CD14-positive monocyte (primary cell): ENCODE results near the gene SLC22A1. TPM values are rescaled to one million over a fixed set of nuclear protein-coding genes. Genes with fewer than 3 reads are reported as not detected.

Source experiments
- DNase-seq, 3 donors: peaks; one replicate each; pipeline ENCODE4 v3.0.0-alpha.2; 2011 to 2022
- H2AFZ ChIP-seq: 2 replicates; pipeline ENCODE4 v1.6.0; 2012; ENCODE audit warnings: mild to moderate bottlenecking, low read depth, low read length, inconsistent platforms; ENCODE audit not compliant: insufficient read depth, poor library complexity, severe bottlenecking
- H3K27ac ChIP-seq, 2 donors: 1 replicate in 1 of 2; 2 replicates in 1 of 2; pipeline ENCODE4 v1.5.1; 2012 to 2013; ENCODE audit warnings: low read length in 2 of 2, control low read depth in 1 of 2, inconsistent platforms in 1 of 2, low read depth in 1 of 2, mild to moderate bottlenecking in 1 of 2
- H3K27me3 ChIP-seq, 2 donors: one replicate each; pipeline versions ENCODE4 v1.6.0 to v1.6.1; 2011 to 2013; ENCODE audit warnings: low read length in 2 of 2; ENCODE audit not compliant: control insufficient read depth in 2 of 2, insufficient read depth in 2 of 2
- H3K36me3 ChIP-seq, 2 donors: replicated peaks in 1 of 2; 1 replicate in 1 of 2; 2 replicates in 1 of 2; pipeline versions ENCODE4 v1.5.1 to v1.6.1; 2012 to 2013; ENCODE audit warnings: low read length in 2 of 2, control low read depth in 1 of 2, inconsistent platforms in 1 of 2, mild to moderate bottlenecking in 1 of 2; ENCODE audit not compliant: insufficient read depth in 2 of 2, control insufficient read depth in 1 of 2
- H3K4me1 ChIP-seq, 2 donors: 1 replicate in 1 of 2; 2 replicates in 1 of 2; pipeline versions ENCODE4 v1.5.1 to v1.6.1; 2012 to 2013; ENCODE audit warnings: low read length in 2 of 2, control low read depth in 1 of 2, inconsistent platforms in 1 of 2, mild to moderate bottlenecking in 1 of 2, moderate library complexity in 1 of 2; ENCODE audit not compliant: insufficient read depth in 2 of 2, control insufficient read depth in 1 of 2
- H3K4me2 ChIP-seq: replicated peaks from 2 replicates; pipeline ENCODE3; 2012; ENCODE audit warnings: low read length, moderate library complexity, mild to moderate bottlenecking; ENCODE audit not compliant: poor library complexity, severe bottlenecking; ENCODE audit errors: extremely low read depth
- H3K4me3 ChIP-seq, 3 experiments: fragments of 200-600 bp in 1 of 3; sonication (generic) in 1 of 3; replicated peaks in 1 of 3; 1 replicate in 2 of 3; 2 replicates in 1 of 3; pipeline ENCODE4 v1.5.1; 2011 to 2013; ENCODE audit warnings: low read length in 3 of 3, mild to moderate bottlenecking in 3 of 3, control low read depth in 2 of 3, low read depth in 2 of 3, inconsistent platforms in 1 of 3, moderate library complexity in 1 of 3
- H3K79me2 ChIP-seq: 2 replicates; pipeline ENCODE4 v1.6.0; 2012; ENCODE audit warnings: mild to moderate bottlenecking, control low read depth, inconsistent platforms, low read length, moderate library complexity; ENCODE audit not compliant: insufficient read depth
- H3K9ac ChIP-seq: 2 replicates; pipeline ENCODE4 v1.6.0; 2017; ENCODE audit warnings: low read length, mild to moderate bottlenecking; ENCODE audit not compliant: insufficient read depth, poor library complexity, severe bottlenecking
- H3K9me3 ChIP-seq, 2 donors: replicated peaks in 1 of 2; 1 replicate in 1 of 2; 2 replicates in 1 of 2; pipeline versions ENCODE4 v1.5.1 to v1.6.1; 2012 to 2013; ENCODE audit warnings: low read length in 2 of 2, control low read depth in 1 of 2; ENCODE audit not compliant: control insufficient read depth in 1 of 2, insufficient read depth in 1 of 2
- H4K20me1 ChIP-seq: 2 replicates; pipeline ENCODE4 v1.6.0; 2012; ENCODE audit warnings: mild to moderate bottlenecking, low read length, control low read depth, moderate library complexity; ENCODE audit not compliant: insufficient read depth
- H3K27ac Mint-ChIP-seq, 7 donors: one replicate each; pipeline ENCODE4 v1.8.0; 2020; ENCODE audit warnings: mild to moderate bottlenecking in 7 of 7, mixed read lengths in 7 of 7, moderate library complexity in 6 of 7, inconsistent platforms in 2 of 7
- H3K27me3 Mint-ChIP-seq, 3 donors: one replicate each; pipeline ENCODE4 v1.8.0; 2021 to 2022; ENCODE audit warnings: low read depth in 3 of 3, mild to moderate bottlenecking in 3 of 3, mixed read lengths in 3 of 3, moderate library complexity in 3 of 3, inconsistent platforms in 1 of 3
- H3K36me3 Mint-ChIP-seq, 2 donors: one replicate each; pipeline ENCODE4 v1.8.0; 2020; ENCODE audit warnings: mixed read lengths in 2 of 2, inconsistent platforms in 1 of 2, mild to moderate bottlenecking in 1 of 2
- H3K4me1 Mint-ChIP-seq: one replicate; pipeline ENCODE4 v1.8.0; 2020; ENCODE audit warnings: mild to moderate bottlenecking, mixed read lengths
- H3K4me3 Mint-ChIP-seq, 2 donors: one replicate each; pipeline ENCODE4 v1.8.0; 2020; ENCODE audit warnings: mild to moderate bottlenecking in 2 of 2, mixed read lengths in 2 of 2, moderate library complexity in 1 of 2
- H3K9me3 Mint-ChIP-seq, 7 donors: one replicate each; pipeline ENCODE4 v1.8.0; 2020 to 2022; ENCODE audit warnings: mixed read lengths in 7 of 7, mild to moderate bottlenecking in 6 of 7, moderate library complexity in 6 of 7, inconsistent platforms in 2 of 7
- CTCF ChIP-seq: fragments of 200-600 bp; IDR thresholded peaks from one replicate; pipeline ENCODE4 v1.8.0; 2022; ENCODE audit warnings: antibody characterized with exemption, mild to moderate bottlenecking
- WGBS: methylation state at CpG from one replicate; pipeline ENCODE4 v1.1.5; 2013; ENCODE audit warnings: missing lambda C conversion rate; ENCODE audit not compliant: insufficient coverage; 5-methylcytosine and 5-hydroxymethylcytosine counted together
- intact Hi-C, 2 donors: fragments of 100-400 bp; cut with micrococcal nuclease; formaldehyde crosslinking; loops; one replicate each; pipeline versions ENCODE4 v1.15.0 to v1.15.1; 2023
- polyA plus RNA-seq, 3 donors: library from polyadenylated mRNA; depleted of rRNA in 1 of 3; unstranded in 2 of 3; stranded (reverse) in 1 of 3; fragments of 300-500 nt in 2 of 3; fragments of >200 nt in 1 of 3; fragmentation: Illumina TruSeq in 2 of 3; gene quantifications; 1 replicate in 2 of 3; 2 replicates in 1 of 3; pipeline ENCODE4 v1.2.3, GENCODE V29; 2012 to 2021

Gene SLC22A1
- polyA plus RNA-seq, 3 donors, result 0.36 to 0.48 TPM; not detected in 1

- no peaks in the 10 kb centered on the region for H3K4me1 Mint-ChIP-seq
- H3K79me2 ChIP-seq, result no peaks in the 10 kb centered on the region
- H3K4me3 Mint-ChIP-seq, result no peak overlapping the region
- H3K27ac Mint-ChIP-seq, result peak overlapping the region in 1 of 7 donors; percentile 14
- no peak for DNase-seq
- no peak overlapping the region for H2AFZ ChIP-seq
- H4K20me1 ChIP-seq, result no peaks in the 10 kb centered on the region
- H3K36me3 Mint-ChIP-seq, result no peaks in the 10 kb centered on the region
- H3K9ac ChIP-seq, result no peak overlapping the region
- H3K27me3 Mint-ChIP-seq, result peaks cover 12 to 18% (median 15%) of the 10 kb centered on the region in 3 donors
- peaks cover 0 to 3% (median 0%) of the 10 kb centered on the region in 7 donors for H3K9me3 Mint-ChIP-seq
- H3K4me1 ChIP-seq, result no peaks in the 10 kb centered on the region
- H3K4me2 ChIP-seq, result no peak overlapping the region
- H3K27ac ChIP-seq, result no peak overlapping the region
- H3K4me3 ChIP-seq, result no peak overlapping the region
- TF ChIP-seq CTCF, result no peak
- intact Hi-C loops, result no loop called here
- no peaks in the 10 kb centered on the region for H3K27me3 ChIP-seq
- H3K36me3 ChIP-seq, result no peaks in the 10 kb centered on the region
- 56% methylated on average over 11 of the region's 12 CpGs for WGBS
- H3K9me3 ChIP-seq, result no peaks in the 10 kb centered on the region
These were observed 15.7 kb downstream of the SLC22A1 start for GRCh38 chr6:160137130-160137988.

GRCh38 chr6:160137989-160138835 is 16.6 kb downstream of the SLC22A1 start:
- no peak overlapping the region for H3K4me2 ChIP-seq
- no peaks in the 10 kb centered on the region for H3K36me3 Mint-ChIP-seq
- no peak overlapping the region for H3K27ac ChIP-seq
- H3K4me3 Mint-ChIP-seq, result no peak overlapping the region
- H3K27me3 ChIP-seq, result no peaks in the 10 kb centered on the region
- WGBS, result 100% methylated on average over 4 of the region's 8 CpGs
- no peak overlapping the region for H3K9ac ChIP-seq
- no peaks in the 10 kb centered on the region for H3K36me3 ChIP-seq
- H3K79me2 ChIP-seq, result no peaks in the 10 kb centered on the region
- no peaks in the 10 kb centered on the region for H3K4me1 ChIP-seq
- no peaks in the 10 kb centered on the region for H3K9me3 ChIP-seq
- peak; percentile 71 for TF ChIP-seq CTCF
- intact Hi-C loops, result no loop called here
- no peaks in the 10 kb centered on the region for H4K20me1 ChIP-seq
- peaks cover 0 to 3% (median 0%) of the 10 kb centered on the region in 7 donors for H3K9me3 Mint-ChIP-seq
- no peaks in the 10 kb centered on the region for H3K4me1 Mint-ChIP-seq
- peak overlapping the region in 1 of 7 donors; percentile 14 for H3K27ac Mint-ChIP-seq
- peaks cover 12 to 18% (median 15%) of the 10 kb centered on the region in 3 donors for H3K27me3 Mint-ChIP-seq
- DNase-seq, result peak in 1 of 3 donors; percentile 11
- no peak overlapping the region for H3K4me3 ChIP-seq
- no peak overlapping the region for H2AFZ ChIP-seq
